CD4-positive, alpha-beta T cell (primary cell): ENCODE results near the gene TARP.
A peak's percentile ranks its signal among the peaks of the same experiment; 100 is the strongest.

Source experiments
- ATAC-seq: fragments of 200-7000 bp; cut with Tn5 transposase; one replicate; pipeline ENCODE4 v1.10.0; 2022; ENCODE audit warnings: mild to moderate bottlenecking; ENCODE audit not compliant: poor library complexity
- CTCF ChIA-PET: fragments of 350-600 bp; sonication (Branson Sonifier 250); formaldehyde crosslinking; loops from one replicate; lab custom pipeline; 2021; ENCODE audit warnings: antibody characterized with exemption, inconsistent platforms; lab: Charles Lee
- POLR2A ChIA-PET: fragments of 350-600 bp; sonication (Branson Sonifier 250); formaldehyde crosslinking; loops from one replicate; lab custom pipeline; 2021; ENCODE audit warnings: antibody characterized with exemption, inconsistent platforms; lab: Charles Lee
- DNase-seq, 14 experiments: peaks; one replicate each; pipeline ENCODE4 v3.0.0-alpha.2; 2013 to 2020; ENCODE audit warnings: mixed read lengths in 2 of 14
- H3K27ac ChIP-seq, 2 donors: one replicate each; pipeline versions ENCODE4 v1.5.1 to v1.7.0; 2013; ENCODE audit warnings: low read length in 2 of 2, low read depth in 1 of 2, mild to moderate bottlenecking in 1 of 2
- H3K27me3 ChIP-seq, 2 experiments: 1 replicate in 1 of 2; 2 replicates in 1 of 2; pipeline versions ENCODE4 v1.6.1 to v1.7.0; 2013; ENCODE audit warnings: low read length in 2 of 2, control low read depth in 1 of 2, mild to moderate bottlenecking in 1 of 2, moderate library complexity in 1 of 2; ENCODE audit not compliant: insufficient read depth in 2 of 2, control insufficient read depth in 1 of 2
- H3K36me3 ChIP-seq: one replicate; pipeline ENCODE4 v1.6.1; 2013; ENCODE audit warnings: low read length, control low read depth; ENCODE audit not compliant: insufficient read depth
- H3K4me1 ChIP-seq: one replicate; pipeline ENCODE4 v1.6.1; 2013; ENCODE audit warnings: low read length, control low read depth; ENCODE audit not compliant: insufficient read depth
- H3K4me3 ChIP-seq: one replicate; pipeline ENCODE4 v1.5.1; 2013; ENCODE audit warnings: mild to moderate bottlenecking, low read length, moderate library complexity
- H3K9me3 ChIP-seq, 2 experiments: 1 replicate in 1 of 2; 2 replicates in 1 of 2; pipeline versions ENCODE4 v1.6.1 to v1.7.0; 2013; ENCODE audit warnings: low read length in 2 of 2, mild to moderate bottlenecking in 2 of 2, control low read depth in 1 of 2, moderate library complexity in 1 of 2; ENCODE audit not compliant: control insufficient read depth in 1 of 2, insufficient read depth in 1 of 2
- H3K27ac Mint-ChIP-seq: one replicate; pipeline ENCODE4 v1.8.0; 2020; ENCODE audit warnings: mixed read lengths
- H3K27me3 Mint-ChIP-seq: one replicate; pipeline ENCODE4 v1.8.0; 2021; ENCODE audit warnings: mixed read lengths
- H3K36me3 Mint-ChIP-seq: one replicate; pipeline ENCODE4 v1.8.0; 2021; ENCODE audit warnings: low read depth, mixed read lengths
- H3K4me1 Mint-ChIP-seq: one replicate; pipeline ENCODE4 v1.8.0; 2021; ENCODE audit warnings: low read depth, mixed read lengths
- H3K4me3 Mint-ChIP-seq: one replicate; pipeline ENCODE4 v1.8.0; 2020; ENCODE audit warnings: mild to moderate bottlenecking, mixed read lengths
- H3K9me3 Mint-ChIP-seq: one replicate; pipeline ENCODE4 v1.8.0; 2020; ENCODE audit warnings: mixed read lengths
- intact Hi-C, 2 experiments: fragments of 100-400 bp; cut with DNase I in 1 of 2; cut with micrococcal nuclease in 1 of 2; formaldehyde crosslinking; loops; one replicate each; pipeline versions ENCODE4 v1.15.1 to v1.9.0; 2023 to 2025; cut with DNase I, micrococcal nuclease
- TF ChIP-seq, protein P1 (sequence below): fragments of 200-600 bp; IDR thresholded peaks from one replicate; pipeline ENCODE4 v1.8.0; 2022; ENCODE audit warnings: antibody characterized with exemption, mild to moderate bottlenecking

The TARP gene

GRCh38 chr7:38312821-38313220, 39.4 kb upstream of the TARP start:
- no peaks in the 10 kb centered on the region for H3K36me3 Mint-ChIP-seq
- no peak overlapping the region for H3K27ac Mint-ChIP-seq
- Histone ChIP-seq H3K9me3 (no peaks in the 10 kb centered on the region), H3K27ac (no peak overlapping the region), H3K36me3 (no peaks in the 10 kb centered on the region), H3K27me3 (no peaks in the 10 kb centered on the region), H3K4me1 (peaks cover 17% of the 10 kb centered on the region), H3K4me3 (no peak overlapping the region)
- TF ChIP-seq, protein P1, sequence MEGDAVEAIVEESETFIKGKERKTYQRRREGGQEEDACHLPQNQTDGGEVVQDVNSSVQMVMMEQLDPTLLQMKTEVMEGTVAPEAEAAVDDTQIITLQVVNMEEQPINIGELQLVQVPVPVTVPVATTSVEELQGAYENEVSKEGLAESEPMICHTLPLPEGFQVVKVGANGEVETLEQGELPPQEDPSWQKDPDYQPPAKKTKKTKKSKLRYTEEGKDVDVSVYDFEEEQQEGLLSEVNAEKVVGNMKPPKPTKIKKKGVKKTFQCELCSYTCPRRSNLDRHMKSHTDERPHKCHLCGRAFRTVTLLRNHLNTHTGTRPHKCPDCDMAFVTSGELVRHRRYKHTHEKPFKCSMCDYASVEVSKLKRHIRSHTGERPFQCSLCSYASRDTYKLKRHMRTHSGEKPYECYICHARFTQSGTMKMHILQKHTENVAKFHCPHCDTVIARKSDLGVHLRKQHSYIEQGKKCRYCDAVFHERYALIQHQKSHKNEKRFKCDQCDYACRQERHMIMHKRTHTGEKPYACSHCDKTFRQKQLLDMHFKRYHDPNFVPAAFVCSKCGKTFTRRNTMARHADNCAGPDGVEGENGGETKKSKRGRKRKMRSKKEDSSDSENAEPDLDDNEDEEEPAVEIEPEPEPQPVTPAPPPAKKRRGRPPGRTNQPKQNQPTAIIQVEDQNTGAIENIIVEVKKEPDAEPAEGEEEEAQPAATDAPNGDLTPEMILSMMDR, result no peak
- H3K9me3 Mint-ChIP-seq, result no peaks in the 10 kb centered on the region
- no peak for ATAC-seq
- H3K27me3 Mint-ChIP-seq, result no peaks in the 10 kb centered on the region
- POLR2A ChIA-PET, result no interaction called here
- no peak overlapping the region for H3K4me3 Mint-ChIP-seq
- CTCF ChIA-PET, result no interaction called here
- peaks cover 6% of the 10 kb centered on the region for H3K4me1 Mint-ChIP-seq
- DNase-seq, result no peak
- intact Hi-C loops, result no loop called here

DNA sequence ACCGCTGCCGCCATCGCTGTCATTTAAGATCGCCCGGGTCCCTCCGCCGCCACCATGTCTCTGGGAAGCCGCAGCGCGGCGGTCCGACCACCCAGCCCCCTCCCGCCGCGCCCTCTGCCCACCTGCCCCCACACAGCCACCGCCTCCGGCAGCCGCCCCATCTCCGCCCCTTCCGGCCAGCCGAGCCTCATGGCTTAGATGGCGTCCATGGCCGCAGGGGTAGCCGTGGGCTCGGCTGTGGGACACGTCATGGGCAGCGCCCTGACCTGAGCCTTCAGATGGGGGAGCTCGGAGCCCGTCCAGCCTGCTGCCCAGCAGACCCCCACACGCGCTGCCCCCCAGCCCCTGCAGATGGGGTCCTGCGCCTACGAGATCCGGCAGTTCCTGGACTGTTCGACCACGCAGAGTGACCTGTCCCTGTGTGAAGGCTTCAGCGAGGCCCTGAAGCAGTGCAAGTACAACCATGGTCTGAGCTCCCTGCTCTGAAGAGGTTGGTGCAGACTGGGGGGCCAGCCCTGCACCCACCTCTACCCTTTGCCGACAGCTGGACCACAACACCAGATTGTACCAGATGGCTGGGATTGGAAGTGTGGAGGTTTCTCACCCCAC, 38.0 kb upstream of the TARP start:
- no peak for ATAC-seq
- H3K27me3 Mint-ChIP-seq, result no peaks in the 10 kb centered on the region
- POLR2A ChIA-PET, result interaction anchor here (0.9 kb wide), 1 partner anchor 134 kb away, joined by 3 read pairs; the partner anchor contains the start of gene STARD3NL

GRCh38 chr7:38310591-38311101, 37.2 kb upstream of the TARP start:
- Histone ChIP-seq H3K27ac (no peak overlapping the region), H3K4me1 (peaks cover 26% of the 10 kb centered on the region), H3K36me3 (no peaks in the 10 kb centered on the region), H3K27me3 (no peaks in the 10 kb centered on the region), H3K9me3 (peaks cover 0 to 4% of the 10 kb centered on the region in 2 experiments), H3K4me3 (peak overlapping the region; percentile 43)
- Mint-ChIP-seq H3K27ac (peak overlapping the region; percentile 68), H3K9me3 (peaks cover 4% of the 10 kb centered on the region), H3K36me3 (no peaks in the 10 kb centered on the region), H3K4me3 (peak overlapping the region; percentile 68), H3K4me1 (peaks cover 12% of the 10 kb centered on the region), H3K27me3 (no peaks in the 10 kb centered on the region)
- ATAC-seq (no peak), DNase-seq (no peak)
- POLR2A ChIA-PET, result interaction anchor here (0.9 kb wide), 1 partner anchor 133 kb away, joined by 3 read pairs; the partner anchor contains the start of gene STARD3NL
- TF ChIP-seq, protein P1, result no peak
- intact Hi-C loops, result no loop called here
- CTCF ChIA-PET, result no interaction called here

More for the DNA sequence above, 38.0 kb upstream of the TARP start:
- CTCF ChIA-PET, result no interaction called here
- Histone ChIP-seq H3K9me3 (peaks cover 0 to 4% of the 10 kb centered on the region in 2 experiments), H3K4me1 (peaks cover 22% of the 10 kb centered on the region), H3K36me3 (no peaks in the 10 kb centered on the region), H3K4me3 (peak overlapping the region; percentile 43), H3K27me3 (no peaks in the 10 kb centered on the region), H3K27ac (peak overlapping the region in 1 of 2 donors; percentile 34)
- Mint-ChIP-seq H3K4me1 (peaks cover 12% of the 10 kb centered on the region), H3K36me3 (no peaks in the 10 kb centered on the region), H3K27ac (peak overlapping the region; percentile 68), H3K4me3 (peak overlapping the region; percentile 68), H3K9me3 (peaks cover 4% of the 10 kb centered on the region)
- intact Hi-C loops, result no loop called here
- DNase-seq, result peak in 1 of 14 experiments; percentile 22
- TF ChIP-seq, protein P1, result no peak
